ENCODE results near the gene TMEM52.

DNA sequence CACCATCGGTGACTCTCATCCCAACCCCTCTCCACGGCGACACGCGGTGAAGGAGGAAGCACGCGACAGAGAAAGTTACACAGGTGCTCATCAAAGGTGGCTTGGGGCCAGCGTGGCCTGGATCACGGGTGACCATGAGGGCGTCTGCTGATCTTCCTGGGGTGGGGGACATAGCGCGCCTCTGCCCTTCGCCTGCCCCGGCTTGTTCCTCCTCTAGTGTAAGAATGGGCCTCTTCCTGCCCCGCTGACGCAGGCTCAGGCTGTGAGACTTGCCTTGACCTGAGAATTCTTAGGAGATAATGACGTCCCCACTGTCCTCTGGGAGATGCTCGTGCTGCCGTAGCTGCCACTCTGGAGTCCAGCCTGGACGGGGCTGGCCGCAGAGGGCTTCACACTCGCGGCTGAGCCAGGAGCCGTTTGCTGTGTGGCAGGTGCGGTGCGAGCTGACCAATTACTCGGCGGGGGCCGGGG lies 39.0 kb upstream of the TMEM52 start:
- no peak for TF ChIP-seq CTCF (IDR thresholded peaks at IDR 0.05)
- TF ChIP-seq POLR2A (IDR thresholded peaks at IDR 0.05), result no peak
